HepG2 (cell line): Measurements from ENCODE around the gene ZFR. TPM values are rescaled to one million over a fixed set of nuclear protein-coding genes. Genes with fewer than 3 reads are reported as not detected.

Experiments
- CREM ChIP-seq, 2 experiments: sonication (generic) in 1 of 2; formaldehyde crosslinking in 1 of 2; IDR thresholded peaks; 2 replicates each; pipeline versions ENCODE4 v1.4.0 to v1.6.1; 2016 to 2020; ENCODE audit warnings: antibody characterized with exemption in 1 of 2, mild to moderate bottlenecking in 1 of 2, missing genetic modification reagents in 1 of 2
- FOSL1 ChIP-seq: sonication (generic); formaldehyde crosslinking; IDR thresholded peaks from 2 replicates; pipeline ENCODE4 v1.9.0; 2021; ENCODE audit warnings: missing genetic modification reagents, borderline replicate concordance
- HNF4G ChIP-seq, 2 experiments: sonication (generic) in 1 of 2; formaldehyde crosslinking in 1 of 2; IDR thresholded peaks; 2 replicates each; pipeline versions ENCODE4 v1.4.0 to v1.6.1; 2011 to 2020; ENCODE audit warnings: borderline replicate concordance in 2 of 2, low read depth in 2 of 2, mild to moderate bottlenecking in 2 of 2, low read length in 1 of 2, missing genetic modification reagents in 1 of 2, moderate library complexity in 1 of 2
- MAF1 ChIP-seq: sonication (generic); formaldehyde crosslinking; IDR thresholded peaks from 2 replicates; pipeline ENCODE4 v1.5.0; 2020; ENCODE audit warnings: missing genetic modification reagents, borderline replicate concordance
- MIER2 ChIP-seq: IDR thresholded peaks from 2 replicates; pipeline ENCODE4 v1.6.1; 2016; ENCODE audit warnings: missing biosample characterization, missing genetic modification reagents
- NBN ChIP-seq: fragments of 450-650 bp; conservative IDR thresholded peaks from 2 replicates; pipeline ENCODE4 v1.6.1; 2017
- NFRKB ChIP-seq: fragments of 450-650 bp; IDR thresholded peaks from 2 replicates; pipeline ENCODE4 v1.6.1; 2017
- PAF1 ChIP-seq: IDR thresholded peaks from 2 replicates; pipeline ENCODE4 v1.6.1; 2016; ENCODE audit warnings: missing genetic modification reagents, missing compliant biosample characterization
- PRMT3 ChIP-seq: sonication (generic); formaldehyde crosslinking; IDR thresholded peaks from 2 replicates; pipeline ENCODE4 v1.8.1; 2022; ENCODE audit warnings: low read depth, mild to moderate bottlenecking, moderate library complexity, missing genetic modification reagents, borderline replicate concordance
- RAD51 ChIP-seq: fragments of 450-650 bp; IDR thresholded peaks from 2 replicates; pipeline ENCODE4 v1.6.1; 2016; ENCODE audit warnings: borderline replicate concordance
- RARG ChIP-seq: sonication (generic); formaldehyde crosslinking; IDR thresholded peaks from 2 replicates; pipeline ENCODE4 v1.4.0; 2020; ENCODE audit warnings: low read depth, mild to moderate bottlenecking, missing genetic modification reagents
- SMARCC2 ChIP-seq: fragments of 450-650 bp; IDR thresholded peaks from 2 replicates; pipeline ENCODE4 v1.6.1; 2017; ENCODE audit warnings: antibody characterized with exemption, mild to moderate bottlenecking
- SP140L ChIP-seq: sonication (generic); formaldehyde crosslinking; IDR thresholded peaks from 2 replicates; pipeline ENCODE4 v1.4.0; 2020; ENCODE audit warnings: missing genetic modification reagents, borderline replicate concordance
- U2AF1 ChIP-seq: fragments of 200-400 bp; formaldehyde crosslinking; optimal IDR thresholded peaks from 2 replicates; pipeline ENCODE3; 2017; ENCODE audit warnings: mild to moderate bottlenecking, low read depth, low read length
- ZNF430 ChIP-seq: sonication (generic); formaldehyde crosslinking; IDR thresholded peaks from 2 replicates; pipeline ENCODE4 v1.9.0; 2021; ENCODE audit warnings: mild to moderate bottlenecking, missing genetic modification reagents
- ZNF446 ChIP-seq: sonication (generic); formaldehyde crosslinking; IDR thresholded peaks from 2 replicates; pipeline ENCODE4 v1.5.0; 2020; ENCODE audit warnings: mild to moderate bottlenecking, missing genetic modification reagents
- ZNF569 ChIP-seq: sonication (generic); formaldehyde crosslinking; IDR thresholded peaks from 2 replicates; pipeline ENCODE4 v1.5.0; 2020; ENCODE audit warnings: mild to moderate bottlenecking, missing genetic modification reagents, moderate library complexity, borderline replicate concordance
- ZNF709 ChIP-seq: sonication (generic); formaldehyde crosslinking; IDR thresholded peaks from 2 replicates; pipeline ENCODE4 v1.5.0; 2020; ENCODE audit warnings: mild to moderate bottlenecking, missing genetic modification reagents
- ZNF713 ChIP-seq: sonication (generic); formaldehyde crosslinking; IDR thresholded peaks from 2 replicates; pipeline ENCODE4 v1.4.0; 2020; ENCODE audit warnings: mild to moderate bottlenecking, missing genetic modification reagents
- ZSCAN31 ChIP-seq: sonication (generic); formaldehyde crosslinking; IDR thresholded peaks from 2 replicates; pipeline ENCODE4 v1.5.0; 2020; ENCODE audit warnings: low read depth, mild to moderate bottlenecking, missing genetic modification reagents
- polyA plus RNA-seq, 8 experiments: library from polyadenylated mRNA; depleted of rRNA in 3 of 8; stranded (reverse) in 7 of 8; unstranded in 1 of 8; fragments of >200 nt; fragmentation: Illumina TruSeq in 4 of 8; extraction: Trizol in 4 of 8; gene quantifications; 2 replicates each; pipeline versions ENCODE4 v1.2.1 to v1.2.3, GENCODE V29; 2011 to 2016; ENCODE audit warnings: low read depth in 4 of 8, missing spikeins in 1 of 8, mixed read lengths in 1 of 8; ENCODE audit not compliant: insufficient read depth in 1 of 8
- total RNA-seq, 5 experiments: library from RNA; depleted of rRNA; stranded (reverse); fragments of >200 nt; fragmentation: Illumina TruSeq; extraction: Trizol; gene quantifications; 2 replicates each; pipeline ENCODE4 v1.2.3, GENCODE V29; 2016; ENCODE audit warnings: low read depth in 1 of 5
- TF ChIP-seq, protein P1 (sequence below), 2 experiments: sonication (generic) in 1 of 2; formaldehyde crosslinking in 1 of 2; IDR thresholded peaks; 2 replicates each; pipeline versions ENCODE4 v1.5.1 to v1.6.1; 2011 to 2020; ENCODE audit warnings: borderline replicate concordance in 1 of 2, low read depth in 1 of 2, low read length in 1 of 2, mild to moderate bottlenecking in 1 of 2, missing genetic modification reagents in 1 of 2, moderate library complexity in 1 of 2
- TF ChIP-seq, protein P2 (sequence below): sonication (generic); formaldehyde crosslinking; IDR thresholded peaks from 2 replicates; pipeline ENCODE4 v1.4.0; 2020; ENCODE audit warnings: mild to moderate bottlenecking, missing genetic modification reagents
- TF ChIP-seq, protein P3 (sequence below): IDR thresholded peaks from 2 replicates; pipeline ENCODE4 v1.6.1; 2016; ENCODE audit warnings: missing genetic modification reagents, missing compliant biosample characterization
- TF ChIP-seq, protein P4 (sequence below): sonication (generic); formaldehyde crosslinking; IDR thresholded peaks from 2 replicates; pipeline ENCODE4 v1.4.0; 2020; ENCODE audit warnings: missing genetic modification reagents
- TF ChIP-seq, protein P5 (sequence below): sonication (generic); IDR thresholded peaks from 2 replicates; pipeline ENCODE4 v1.6.1; 2016; ENCODE audit warnings: low read depth, borderline replicate concordance

Gene ZFR
- total and polyA plus RNA-seq, 2 of the 13 experiments (the other 11 are each of a cell fraction or from before 2014, with no cell fraction given), result 89.0 to 92.8 TPM

DNA sequence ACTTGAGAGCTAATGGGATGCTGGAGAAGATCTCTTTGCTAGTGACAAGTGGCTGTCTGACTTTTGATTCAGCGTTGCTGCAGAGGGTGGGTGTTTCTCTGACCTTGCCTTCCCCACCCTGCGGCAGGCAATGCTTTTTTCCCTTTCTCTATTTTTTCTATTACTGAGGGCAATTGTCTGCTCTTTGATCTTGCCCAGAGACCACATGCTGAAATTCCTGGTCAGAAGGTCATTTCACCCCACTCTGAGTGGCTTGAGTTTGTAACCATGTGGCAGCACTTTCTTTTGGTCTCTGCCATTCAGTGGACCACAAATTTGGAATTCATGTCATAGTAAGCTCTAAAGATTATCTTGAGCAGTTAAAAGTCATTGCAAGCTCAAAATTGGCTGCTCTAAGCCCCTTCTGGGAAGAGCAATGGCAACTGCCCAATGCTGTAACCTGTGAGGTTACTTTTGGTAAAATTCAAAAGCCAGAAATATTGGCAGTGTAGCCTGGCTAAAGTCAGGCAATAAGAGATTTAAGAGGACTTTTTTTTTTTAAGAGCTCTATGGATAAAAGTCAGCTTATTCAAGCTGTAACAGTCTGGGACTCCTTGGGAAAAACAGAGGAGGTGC is 101.4 kb downstream of the ZFR start (continued):
- TF ChIP-seq, protein P1, sequence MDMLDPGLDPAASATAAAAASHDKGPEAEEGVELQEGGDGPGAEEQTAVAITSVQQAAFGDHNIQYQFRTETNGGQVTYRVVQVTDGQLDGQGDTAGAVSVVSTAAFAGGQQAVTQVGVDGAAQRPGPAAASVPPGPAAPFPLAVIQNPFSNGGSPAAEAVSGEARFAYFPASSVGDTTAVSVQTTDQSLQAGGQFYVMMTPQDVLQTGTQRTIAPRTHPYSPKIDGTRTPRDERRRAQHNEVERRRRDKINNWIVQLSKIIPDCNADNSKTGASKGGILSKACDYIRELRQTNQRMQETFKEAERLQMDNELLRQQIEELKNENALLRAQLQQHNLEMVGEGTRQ (IDR thresholded peaks at IDR 0.05; ENCODE audit: low read depth, low read length), result no peak
- TF ChIP-seq, protein P1 (CRISPR knock-in tag; IDR thresholded peaks at IDR 0.05; ENCODE audit: borderline replicate concordance), result no peak
- TF ChIP-seq ZNF446 (CRISPR knock-in tag) (no peak), PRMT3 (CRISPR knock-in tag) (no peak), U2AF1 (no peak), SMARCC2 (no peak), CREM (IDR thresholded peaks at IDR 0.05) (no peak), CREM (CRISPR knock-in tag; IDR thresholded peaks at IDR 0.05) (no peak), ZSCAN31 (CRISPR knock-in tag) (no peak), NBN (no peak), ZNF430 (no peak), MIER2 (CRISPR knock-in tag) (0 out of 2 replicates have a peak, but pooled peaks have one; percentile 49), FOSL1 (CRISPR knock-in tag) (no peak), ZNF713 (CRISPR knock-in tag) (no peak), MAF1 (CRISPR knock-in tag) (no peak), HNF4G (IDR thresholded peaks at IDR 0.05; ENCODE audit: borderline replicate concordance, low read depth, low read length) (peak; percentile 62; the same call in 1 of the 2 replicates), HNF4G (CRISPR knock-in tag; IDR thresholded peaks at IDR 0.05; ENCODE audit: borderline replicate concordance, low read depth) (no peak), ZNF709 (CRISPR knock-in tag) (no peak), RAD51 (no peak), NFRKB (no peak), ZNF569 (CRISPR knock-in tag) (no peak), PAF1 (CRISPR knock-in tag) (no peak), SP140L (0 out of 2 replicates have a peak, but pooled peaks have one; percentile 59), RARG (CRISPR knock-in tag) (no peak)
- TF ChIP-seq, protein P2, sequence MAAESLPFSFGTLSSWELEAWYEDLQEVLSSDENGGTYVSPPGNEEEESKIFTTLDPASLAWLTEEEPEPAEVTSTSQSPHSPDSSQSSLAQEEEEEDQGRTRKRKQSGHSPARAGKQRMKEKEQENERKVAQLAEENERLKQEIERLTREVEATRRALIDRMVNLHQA (CRISPR knock-in tag), result no peak
- TF ChIP-seq, protein P3, sequence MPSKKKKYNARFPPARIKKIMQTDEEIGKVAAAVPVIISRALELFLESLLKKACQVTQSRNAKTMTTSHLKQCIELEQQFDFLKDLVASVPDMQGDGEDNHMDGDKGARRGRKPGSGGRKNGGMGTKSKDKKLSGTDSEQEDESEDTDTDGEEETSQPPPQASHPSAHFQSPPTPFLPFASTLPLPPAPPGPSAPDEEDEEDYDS, result peak; percentile 19; the same call in 1 of the 2 replicates
- TF ChIP-seq, protein P4, sequence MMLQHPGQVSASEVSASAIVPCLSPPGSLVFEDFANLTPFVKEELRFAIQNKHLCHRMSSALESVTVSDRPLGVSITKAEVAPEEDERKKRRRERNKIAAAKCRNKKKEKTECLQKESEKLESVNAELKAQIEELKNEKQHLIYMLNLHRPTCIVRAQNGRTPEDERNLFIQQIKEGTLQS, result 0 out of 2 replicates have a peak, but pooled peaks have one; percentile 11
- TF ChIP-seq, protein P5, sequence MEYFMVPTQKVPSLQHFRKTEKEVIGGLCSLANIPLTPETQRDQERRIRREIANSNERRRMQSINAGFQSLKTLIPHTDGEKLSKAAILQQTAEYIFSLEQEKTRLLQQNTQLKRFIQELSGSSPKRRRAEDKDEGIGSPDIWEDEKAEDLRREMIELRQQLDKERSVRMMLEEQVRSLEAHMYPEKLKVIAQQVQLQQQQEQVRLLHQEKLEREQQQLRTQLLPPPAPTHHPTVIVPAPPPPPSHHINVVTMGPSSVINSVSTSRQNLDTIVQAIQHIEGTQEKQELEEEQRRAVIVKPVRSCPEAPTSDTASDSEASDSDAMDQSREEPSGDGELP, result 0 out of 2 replicates have a peak, but pooled peaks have one; percentile 22
